ENCODE results near the gene TMED6. TPM values are rescaled to one million over a fixed set of nuclear protein-coding genes. Genes with fewer than 3 reads are reported as not detected.

TMED6 gene
- total and polyA plus RNA-seq, 2 experiments from 2014 or later, result 0.29 TPM; not detected in 1

GRCh38 chr16:69315486-69316311 lies 35.9 kb downstream of the TMED6 start (continued):
- TF ChIP-seq ZNF462 (CRISPR knock-in tag; IDR thresholded peaks at IDR 0.05) (no peak), POLR2AphosphoS5 (IDR thresholded peaks at IDR 0.05; ENCODE audit: low read depth) (no peak), REST (IDR thresholded peaks at IDR 0.05; ENCODE audit: unreplicated experiment) (no peak), ZNF331 (CRISPR knock-in tag; IDR thresholded peaks at IDR 0.05; ENCODE audit: low read depth) (no peak), CREB1 (CRISPR knock-in tag; IDR thresholded peaks at IDR 0.05; ENCODE audit: low read depth) (no peak), STAT1 (IDR thresholded peaks at IDR 0.05; ENCODE audit: unreplicated experiment) (no peak)

Data from GM23338 (cell line).